RWPE1 (cell line): Measurements from ENCODE around the gene PCNX2.

Experiments
- CTCF ChIA-PET: fragments of 350-600 bp; sonication (Branson Sonifier 250); formaldehyde crosslinking; extraction: SDS; loops from one replicate; lab custom pipeline; 2021; lab: Yijun Ruan, JAX
- POLR2A ChIA-PET: fragments of 400-600 bp; formaldehyde crosslinking; extraction: SDS; loops from one replicate; lab custom pipeline; 2020; ENCODE audit warnings: antibody characterized with exemption; ENCODE audit not compliant: low non-redundant PET; lab: Yijun Ruan, JAX
- DNase-seq: peaks from one replicate; pipeline ENCODE4 v3.0.0; 2012; ENCODE audit warnings: low spot score
- H3K27ac ChIP-seq: fragments of 450-650 bp; 2 replicates; pipeline ENCODE4 v1.5.1; 2017
- TF ChIP-seq, protein P1 (sequence below): fragments of 450-650 bp; conservative IDR thresholded peaks from 2 replicates; pipeline ENCODE4 v1.5.1; 2017; ENCODE audit warnings: low read depth, mild to moderate bottlenecking

Gene PCNX2

DNA sequence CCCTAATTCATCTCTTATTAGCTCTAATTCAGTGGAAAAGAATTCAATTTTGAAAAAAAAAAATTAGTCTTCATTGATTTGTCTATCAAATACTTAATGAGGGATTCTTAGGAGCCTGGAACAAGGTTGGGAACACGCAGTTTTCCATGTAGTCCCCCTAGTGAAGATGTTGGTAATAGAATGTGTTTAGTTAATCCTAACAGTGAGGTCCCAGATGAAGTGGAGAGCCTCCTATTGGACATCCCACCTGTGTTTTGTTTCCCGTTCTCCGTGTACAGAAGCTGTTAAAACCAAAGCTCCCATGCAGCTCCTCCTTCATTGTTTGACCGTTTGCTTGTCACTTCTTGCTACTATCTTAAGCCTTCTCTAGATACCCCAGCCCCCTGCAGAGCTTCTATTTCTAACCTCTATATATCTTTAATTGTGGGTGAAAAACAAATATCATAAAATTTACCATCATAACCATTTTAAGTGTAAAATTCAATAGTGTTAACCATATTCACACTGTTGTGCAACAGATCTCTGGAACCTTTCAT is 67.5 kb downstream of the PCNX2 start:
- DNase-seq = no peak
- CTCF ChIA-PET = no interaction called here
- POLR2A ChIA-PET = no interaction called here
- TF ChIP-seq, protein P1, sequence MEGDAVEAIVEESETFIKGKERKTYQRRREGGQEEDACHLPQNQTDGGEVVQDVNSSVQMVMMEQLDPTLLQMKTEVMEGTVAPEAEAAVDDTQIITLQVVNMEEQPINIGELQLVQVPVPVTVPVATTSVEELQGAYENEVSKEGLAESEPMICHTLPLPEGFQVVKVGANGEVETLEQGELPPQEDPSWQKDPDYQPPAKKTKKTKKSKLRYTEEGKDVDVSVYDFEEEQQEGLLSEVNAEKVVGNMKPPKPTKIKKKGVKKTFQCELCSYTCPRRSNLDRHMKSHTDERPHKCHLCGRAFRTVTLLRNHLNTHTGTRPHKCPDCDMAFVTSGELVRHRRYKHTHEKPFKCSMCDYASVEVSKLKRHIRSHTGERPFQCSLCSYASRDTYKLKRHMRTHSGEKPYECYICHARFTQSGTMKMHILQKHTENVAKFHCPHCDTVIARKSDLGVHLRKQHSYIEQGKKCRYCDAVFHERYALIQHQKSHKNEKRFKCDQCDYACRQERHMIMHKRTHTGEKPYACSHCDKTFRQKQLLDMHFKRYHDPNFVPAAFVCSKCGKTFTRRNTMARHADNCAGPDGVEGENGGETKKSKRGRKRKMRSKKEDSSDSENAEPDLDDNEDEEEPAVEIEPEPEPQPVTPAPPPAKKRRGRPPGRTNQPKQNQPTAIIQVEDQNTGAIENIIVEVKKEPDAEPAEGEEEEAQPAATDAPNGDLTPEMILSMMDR = no peak
- H3K27ac ChIP-seq = no peak overlapping the region

DNA sequence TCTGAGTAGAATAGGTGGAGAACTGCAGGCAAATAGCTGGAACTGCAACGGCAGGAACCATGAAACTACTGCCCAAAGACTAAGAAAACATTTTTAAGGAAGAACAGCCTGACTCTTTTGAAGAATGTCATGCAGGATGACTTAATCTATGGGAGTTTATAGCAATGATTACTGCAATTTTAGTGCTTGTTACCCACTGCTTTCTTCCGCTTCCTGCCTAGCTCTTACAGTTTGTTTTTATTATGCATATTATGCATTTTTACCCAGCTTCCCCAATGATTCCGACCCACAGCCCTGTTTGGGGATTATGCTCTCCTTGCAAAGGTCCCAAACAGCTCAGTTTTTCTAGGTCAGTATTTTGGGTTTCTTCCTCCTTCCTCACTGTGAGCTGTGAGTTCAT is 71.2 kb downstream of the PCNX2 start:
- DNase-seq = no peak
- TF ChIP-seq, protein P1 = no peak
- ChIA-PET CTCF (no interaction called here), POLR2A (interaction anchor here (0.5 kb wide), 1 partner anchor 10 kb away, joined by 5 read pairs; no protein-coding TSS in a partner anchor)
- no peak overlapping the region for H3K27ac ChIP-seq

DNA sequence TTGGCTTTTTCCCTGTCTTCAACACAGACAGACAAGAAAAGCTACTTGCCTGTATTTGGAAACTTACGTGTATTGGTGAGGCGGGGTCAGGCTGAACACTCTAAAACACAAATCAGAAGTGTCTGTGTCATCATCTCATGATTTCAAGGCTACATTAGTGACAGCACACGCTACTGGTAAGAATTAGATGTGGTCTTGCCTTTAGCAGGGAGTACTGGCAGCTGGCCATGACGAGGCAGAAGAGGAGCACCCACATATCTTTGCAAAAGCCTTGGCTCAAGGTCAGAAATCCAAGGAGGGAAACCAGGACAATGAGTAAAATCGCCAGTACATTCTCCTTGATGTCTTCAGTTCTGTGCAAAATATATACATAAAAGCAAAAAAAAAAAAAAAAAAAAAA is 77.7 kb downstream of the PCNX2 start:
- DNase-seq = no peak
- H3K27ac ChIP-seq = no peak overlapping the region
- ChIA-PET POLR2A (no interaction called here), CTCF (interaction anchor here (0.6 kb wide), 1 partner anchor 90 kb away, joined by 5 read pairs; no protein-coding TSS in a partner anchor)
- TF ChIP-seq, protein P1 = no peak

DNA sequence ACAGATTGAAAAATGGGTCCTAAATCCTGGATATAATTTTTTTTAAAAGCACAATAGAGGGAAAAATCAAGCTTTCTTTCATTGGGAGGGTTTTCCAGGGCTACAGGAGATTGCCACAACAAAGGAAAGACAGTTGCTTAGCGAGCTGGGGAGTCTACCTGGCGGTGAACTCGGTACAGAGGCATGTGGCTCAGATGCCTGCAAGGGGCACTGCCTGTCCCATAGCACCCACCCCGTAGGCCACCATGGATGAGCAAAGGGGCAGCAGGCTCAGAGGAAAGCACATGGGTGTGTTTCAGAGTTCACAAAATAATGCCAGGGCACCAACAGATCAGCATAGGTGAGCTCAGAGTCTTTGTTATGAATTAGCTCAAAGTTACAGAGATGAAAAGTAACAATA is 79.5 kb downstream of the PCNX2 start:
- CTCF ChIA-PET = interaction anchor here (0.6 to 0.7 kb wide), 2 partner anchors 232 to 335 kb away, joined by 3 read pairs; no protein-coding TSS in a partner anchor
- no peak for DNase-seq
- TF ChIP-seq, protein P1 = no peak
- no peak overlapping the region for H3K27ac ChIP-seq
- POLR2A ChIA-PET = no interaction called here

DNA sequence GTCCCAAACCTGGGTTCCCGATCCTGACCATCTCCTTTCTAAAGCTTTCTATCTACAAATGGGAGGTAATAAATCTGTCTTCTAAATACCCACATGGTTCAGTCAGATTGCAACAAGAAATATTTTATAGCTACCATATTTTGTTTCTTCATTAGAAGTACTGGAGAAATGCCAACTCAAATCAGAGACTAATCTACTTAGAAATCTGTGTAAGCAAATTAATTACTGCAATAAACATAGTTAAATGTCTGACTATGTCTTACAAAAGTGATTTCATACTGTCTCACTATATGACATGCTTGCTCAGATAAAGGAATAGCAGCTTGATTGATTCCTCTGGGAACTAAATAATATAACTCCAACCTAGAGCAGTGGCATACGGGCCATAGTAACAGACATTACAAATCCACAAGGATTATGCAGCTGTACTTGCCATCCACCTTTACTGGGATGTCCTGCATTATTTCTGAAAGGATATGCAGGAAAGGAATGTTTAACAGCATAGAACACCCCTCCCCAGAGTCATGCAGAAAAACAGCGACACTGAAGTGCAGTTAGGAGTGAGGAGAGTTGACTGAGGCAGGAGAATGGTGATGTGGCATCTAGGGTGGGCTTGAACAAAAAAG is 80.3 kb downstream of the PCNX2 start:
- H3K27ac ChIP-seq = no peak overlapping the region
- DNase-seq = no peak
- ChIA-PET CTCF (no interaction called here), POLR2A (no interaction called here)
- TF ChIP-seq, protein P1 = no peak

DNA sequence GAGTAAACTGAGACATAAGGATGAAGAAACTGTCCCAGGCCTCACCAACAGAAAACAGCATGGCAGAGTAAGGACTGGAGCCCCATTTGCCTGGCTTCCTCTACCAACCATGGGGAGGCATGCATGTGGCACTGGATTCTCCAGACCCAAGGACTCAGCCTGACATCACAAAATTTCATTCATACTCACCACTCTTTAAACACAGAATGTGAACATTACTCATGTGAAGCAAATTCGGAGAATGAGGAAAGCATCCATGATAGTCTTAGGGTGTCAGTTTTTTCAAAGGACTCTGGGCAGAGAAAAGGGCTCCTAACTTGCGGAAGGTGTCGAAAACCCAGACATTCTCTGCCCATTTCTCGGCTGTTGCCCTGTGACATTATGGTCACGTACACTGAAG is 83.9 kb downstream of the PCNX2 start:
- no peak for DNase-seq
- TF ChIP-seq, protein P1 = no peak
- ChIA-PET POLR2A (no interaction called here), CTCF (no interaction called here)
- no peak overlapping the region for H3K27ac ChIP-seq
